Ovary (tissue), 3 donors: ENCODE results near the gene SLC52A1.

Source experiments
- CTCF ChIP-seq, 3 donors: fragments of 450-650 bp in 2 of 3; fragments of 200-600 bp in 1 of 3; IDR thresholded peaks; one replicate each; pipeline versions ENCODE4 v1.5.1 to v1.8.0; 2016 to 2022; ENCODE audit warnings: antibody characterized with exemption in 3 of 3, mild to moderate bottlenecking in 1 of 3
- EP300 ChIP-seq: sonication (generic); formaldehyde crosslinking; IDR thresholded peaks from one replicate; pipeline ENCODE4 v1.6.1; 2017; ENCODE audit warnings: antibody characterized with exemption
- donor health status: DM: no; HTN: no; CAD: no.

- TF ChIP-seq CTCF (IDR thresholded peaks at IDR 0.05) (no peak), EP300 (no peak)
Measured at GRCh38 chr17:5078106-5079028, 43.1 kb upstream of the SLC52A1 start, which contains the start of gene ZFP3.
